A204.1 (cell line): ENCODE measurements around the gene TSC22D3.
A peak's percentile ranks its signal among the peaks of the same experiment; 100 is the strongest.

ENCODE experiments used
- FAIRE-seq: peaks from 2 replicates; lab custom pipeline; 2012; peaks lifted over from hg19 to GRCh38; lab: Jason Lieb, UNC

TSC22D3 gene

GRCh38 chrX:107730991-107731766 lies 44.4 kb downstream of the TSC22D3 start:
- no peak for FAIRE-seq

- FAIRE-seq = no peak
Observed at GRCh38 chrX:107730298-107730655, 45.3 kb downstream of the TSC22D3 start.

GRCh38 chrX:107729558-107730297 lies 45.9 kb downstream of the TSC22D3 start:
- no peak for FAIRE-seq

- no peak for FAIRE-seq
Observed at GRCh38 chrX:107728371-107729099, 47.1 kb downstream of the TSC22D3 start.

GRCh38 chrX:107726816-107727534 lies 48.6 kb downstream of the TSC22D3 start:
- no peak for FAIRE-seq

- FAIRE-seq = no peak
Observed at GRCh38 chrX:107725761-107726555, 49.6 kb downstream of the TSC22D3 start.

GRCh38 chrX:107724653-107725052 lies 50.9 kb downstream of the TSC22D3 start:
- no peak for FAIRE-seq

GRCh38 chrX:107723511-107723910 lies 52.1 kb downstream of the TSC22D3 start:
- FAIRE-seq = no peak

- no peak for FAIRE-seq
Observed at GRCh38 chrX:107721966-107722707, 53.5 kb downstream of the TSC22D3 start.

- FAIRE-seq = no peak
Observed at GRCh38 chrX:107721318-107721717, 54.3 kb downstream of the TSC22D3 start.

GRCh38 chrX:107718156-107718621 lies 57.4 kb downstream of the TSC22D3 start:
- FAIRE-seq = peak; percentile 94

- no peak for FAIRE-seq
Observed at GRCh38 chrX:107716816-107717700, 58.5 kb downstream of the TSC22D3 start.

- no peak for FAIRE-seq
Observed at GRCh38 chrX:107716118-107716684, 59.4 kb downstream of the TSC22D3 start.

GRCh38 chrX:107715331-107716117 lies 60.1 kb downstream of the TSC22D3 start:
- no peak for FAIRE-seq

GRCh38 chrX:107714206-107714891 lies 61.2 kb downstream of the TSC22D3 start:
- FAIRE-seq = no peak

- no peak for FAIRE-seq
Observed at GRCh38 chrX:107713543-107714205, 61.9 kb downstream of the TSC22D3 start.

GRCh38 chrX:107713203-107713542 lies 62.4 kb downstream of the TSC22D3 start:
- FAIRE-seq = no peak
